Endometrial microvascular endothelial cells (primary cell): ENCODE results near the gene GSK3A. TPM values are rescaled to one million over a fixed set of nuclear protein-coding genes. Genes with fewer than 3 reads are reported as not detected.

Source experiments
- in situ Hi-C: cut with HindIII; loops from 2 replicates; pipeline ENCODE4 v1.10.0; 2017; ENCODE audit warnings: low sequenced_read_pairs, low pct_unique_long_range_greater_than_20kb; ENCODE audit errors: inconsistent ontology term
- total RNA-seq: library from RNA; depleted of rRNA; stranded (reverse); fragments of >200 nt; gene quantifications from one replicate; pipeline ENCODE4 v1.2.3, GENCODE V29; 2015; ENCODE audit errors: inconsistent ontology term

Gene GSK3A
- total RNA-seq, 1 donor from 2014 or later: 33.9 TPM

GRCh38 chr19:42252365-42253244 lies 10.2 kb upstream of the GSK3A start:
- in situ Hi-C loops: no loop called here

GRCh38 chr19:42251572-42252358 lies 9.4 kb upstream of the GSK3A start:
- in situ Hi-C loops: no loop called here

GRCh38 chr19:42250666-42251531 lies 8.5 kb upstream of the GSK3A start:
- in situ Hi-C loops: no loop called here

- in situ Hi-C loops: no loop called here
Measured at GRCh38 chr19:42250183-42250665, 7.8 kb upstream of the GSK3A start.

- in situ Hi-C loops: no loop called here
Measured at GRCh38 chr19:42249769-42250168, 7.4 kb upstream of the GSK3A start.

GRCh38 chr19:42249149-42249750 lies 6.8 kb upstream of the GSK3A start:
- in situ Hi-C loops: no loop called here

GRCh38 chr19:42248270-42249148 lies 6.1 kb upstream of the GSK3A start:
- in situ Hi-C loops: no loop called here

GRCh38 chr19:42247640-42248199 lies 5.3 kb upstream of the GSK3A start:
- in situ Hi-C loops: no loop called here

GRCh38 chr19:42246922-42247639 lies 4.7 kb upstream of the GSK3A start:
- in situ Hi-C loops: no loop called here

- in situ Hi-C loops: no loop called here
Measured at GRCh38 chr19:42246143-42246921, 3.9 kb upstream of the GSK3A start.

- in situ Hi-C loops: no loop called here
Measured at GRCh38 chr19:42245231-42245630, 2.8 kb upstream of the GSK3A start.

GRCh38 chr19:42244347-42245220 lies 2.2 kb upstream of the GSK3A start:
- in situ Hi-C loops: no loop called here

- in situ Hi-C loops: no loop called here
Measured at GRCh38 chr19:42242069-42242511, 312 bp downstream of the GSK3A start.

- in situ Hi-C loops: no loop called here
Measured at GRCh38 chr19:42241279-42241678, 1.1 kb downstream of the GSK3A start.

GRCh38 chr19:42239544-42240220 lies 2.7 kb downstream of the GSK3A start:
- in situ Hi-C loops: no loop called here
